ENCODE data around the gene SLIT3.

SLIT3 gene

GRCh38 chr5:169299191-169299662, 1.7 kb downstream of the SLIT3 start:
- no peak for DNase-seq (ENCODE audit: low read depth)

GRCh38 chr5:169298193-169298592, 2.7 kb downstream of the SLIT3 start:
- no peak for DNase-seq (ENCODE audit: low read depth)

- DNase-seq (ENCODE audit: low read depth), result no peak
Observed at GRCh38 chr5:169296419-169297143, 4.4 kb downstream of the SLIT3 start.

DNA sequence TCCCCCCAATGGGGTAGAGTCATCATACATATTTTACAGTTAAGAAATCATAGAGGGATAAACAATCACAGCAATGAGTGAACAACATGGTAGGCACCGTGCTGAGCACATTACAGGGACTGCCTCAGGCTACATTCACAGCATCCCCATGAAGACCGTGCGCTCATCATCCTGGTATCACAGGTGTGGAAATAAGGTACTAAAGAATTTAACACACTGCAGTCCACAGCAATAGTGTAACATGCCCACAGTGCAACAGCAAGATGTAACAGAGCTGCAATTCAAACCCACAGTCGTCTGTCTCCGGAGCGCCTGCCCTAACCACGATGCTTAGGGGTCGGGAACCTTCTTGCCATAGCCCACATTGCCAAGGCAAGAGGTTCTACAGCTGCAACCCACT, 5.6 kb downstream of the SLIT3 start:
- DNase-seq (ENCODE audit: low read depth), result no peak

DNA sequence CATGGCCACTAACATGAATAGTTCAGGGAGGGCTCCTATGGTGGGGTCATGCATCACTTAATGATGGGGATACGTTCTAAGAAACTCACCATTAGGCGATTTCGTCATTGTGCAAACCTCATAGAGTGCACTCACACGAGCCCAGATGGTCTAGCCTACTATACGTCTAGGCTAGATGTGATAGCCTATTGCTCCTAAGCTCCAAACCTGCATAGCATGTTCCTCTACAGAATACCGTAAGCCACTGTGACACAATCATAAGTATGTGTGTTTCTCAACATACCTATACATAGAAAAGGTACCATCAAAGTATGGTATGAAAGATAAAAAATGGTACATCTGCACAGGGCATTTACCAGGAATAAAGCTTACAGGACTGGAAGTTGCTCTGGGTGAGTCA, 6.3 kb downstream of the SLIT3 start:
- no peak for DNase-seq (ENCODE audit: low read depth)

GRCh38 chr5:169291877-169292276, 9.1 kb downstream of the SLIT3 start:
- DNase-seq (ENCODE audit: low read depth), result no peak

DNA sequence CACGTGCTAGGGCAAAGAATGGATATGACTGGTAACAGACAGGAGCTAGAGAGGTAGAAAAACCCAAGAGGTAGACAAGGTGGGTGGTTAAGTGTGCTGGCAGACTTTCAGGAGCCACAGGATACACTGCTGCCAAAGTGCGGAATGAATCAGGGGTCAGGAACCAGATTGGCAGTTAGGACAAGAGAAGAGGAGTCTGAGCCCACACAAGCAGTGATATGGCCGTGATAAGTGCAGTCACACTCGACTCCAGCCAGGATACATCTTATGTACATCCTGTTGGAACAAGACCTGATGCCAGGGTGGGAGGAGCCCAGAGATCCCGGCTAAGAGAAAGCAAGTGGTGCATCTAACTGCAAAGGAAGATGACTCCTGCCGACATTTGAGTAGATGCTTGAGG, 10.0 kb downstream of the SLIT3 start:
- no peak for DNase-seq (ENCODE audit: low read depth)

DNA sequence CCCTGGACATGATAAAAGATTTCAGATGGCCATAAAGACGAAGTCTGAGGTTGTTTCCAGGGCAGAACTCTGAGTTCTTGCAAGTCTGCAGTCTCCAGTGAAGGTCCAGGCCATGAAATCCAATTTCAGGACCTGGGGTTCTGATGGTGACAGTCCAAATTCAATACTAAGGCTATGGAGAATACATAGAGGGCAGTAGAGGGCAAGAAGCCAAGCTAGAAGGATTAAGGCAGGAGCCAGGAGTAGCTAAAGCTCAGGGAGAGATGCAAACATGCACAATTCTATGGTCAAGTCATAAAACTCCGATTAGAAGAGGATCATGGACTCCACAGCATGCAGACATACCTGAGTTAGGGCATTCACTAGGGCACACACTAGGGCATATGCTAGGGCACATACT, 11.4 kb downstream of the SLIT3 start:
- no peak for DNase-seq (ENCODE audit: low read depth)

GRCh38 chr5:169288066-169288930, 12.6 kb downstream of the SLIT3 start:
- no peak for DNase-seq (ENCODE audit: low read depth)

GRCh38 chr5:169287529-169287928, 13.4 kb downstream of the SLIT3 start:
- no peak for DNase-seq (ENCODE audit: low read depth)

DNA sequence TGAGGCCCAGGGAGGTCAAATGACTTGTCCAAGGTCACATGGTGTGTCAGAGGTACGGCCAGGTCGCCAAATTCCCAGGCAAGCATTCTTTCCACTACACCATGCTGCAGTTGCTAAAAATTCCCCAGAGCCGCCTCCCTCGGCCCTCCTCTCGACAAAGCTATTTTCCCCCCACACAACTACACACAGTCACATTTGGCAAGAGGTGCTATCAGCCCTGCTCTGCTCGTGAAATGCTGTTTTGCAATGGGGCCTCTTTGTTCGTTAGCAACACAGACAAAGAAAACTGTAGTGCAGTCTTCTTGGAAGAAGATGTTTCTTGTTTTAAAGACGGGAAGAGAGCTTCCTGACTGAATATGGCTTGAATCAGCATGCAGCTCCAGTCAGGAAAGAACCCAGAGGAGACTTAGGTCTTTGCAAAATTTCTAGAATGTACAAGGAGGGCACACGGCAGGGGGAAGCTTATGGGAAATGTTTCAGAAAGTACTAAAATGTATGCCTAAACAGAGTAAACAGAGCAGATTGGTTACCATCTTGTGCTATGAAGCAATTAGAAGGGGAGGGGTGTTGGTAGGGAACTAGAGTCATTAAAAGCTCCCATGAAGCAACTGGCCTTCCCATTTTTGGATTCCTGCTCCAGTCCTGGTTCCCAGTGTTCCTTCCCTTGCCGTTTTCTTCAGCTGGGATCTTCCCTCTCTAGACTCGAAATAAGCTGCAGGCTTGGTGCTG, 14.2 kb downstream of the SLIT3 start:
- no peak for DNase-seq (ENCODE audit: low read depth)

- DNase-seq (ENCODE audit: low read depth), result no peak
Observed at GRCh38 chr5:169283887-169284286, 17.1 kb downstream of the SLIT3 start.

DNA sequence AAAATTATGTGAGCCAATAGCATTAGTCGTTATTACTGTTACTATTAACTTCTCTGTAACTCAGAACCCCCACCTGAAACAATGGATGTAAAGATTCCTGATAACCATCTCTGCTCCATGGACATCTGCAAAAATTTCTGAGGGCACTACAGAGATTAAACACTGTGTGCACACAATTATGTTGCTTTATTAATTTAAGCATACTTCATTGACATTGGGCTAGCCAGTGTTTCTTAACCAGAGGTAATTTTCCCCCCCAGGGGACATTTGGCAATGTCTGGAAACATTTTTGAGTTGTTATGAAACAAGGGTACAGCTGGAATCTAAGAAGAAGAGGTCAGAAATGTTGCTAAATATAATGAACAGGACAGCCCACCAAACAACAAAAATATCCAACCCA, 19.3 kb downstream of the SLIT3 start:
- DNase-seq (ENCODE audit: low read depth), result no peak

- DNase-seq (ENCODE audit: low read depth), result no peak
Observed at GRCh38 chr5:169280696-169281095, 20.2 kb downstream of the SLIT3 start.

- DNase-seq (ENCODE audit: low read depth), result no peak
Observed at GRCh38 chr5:169280286-169280685, 20.7 kb downstream of the SLIT3 start.

DNA sequence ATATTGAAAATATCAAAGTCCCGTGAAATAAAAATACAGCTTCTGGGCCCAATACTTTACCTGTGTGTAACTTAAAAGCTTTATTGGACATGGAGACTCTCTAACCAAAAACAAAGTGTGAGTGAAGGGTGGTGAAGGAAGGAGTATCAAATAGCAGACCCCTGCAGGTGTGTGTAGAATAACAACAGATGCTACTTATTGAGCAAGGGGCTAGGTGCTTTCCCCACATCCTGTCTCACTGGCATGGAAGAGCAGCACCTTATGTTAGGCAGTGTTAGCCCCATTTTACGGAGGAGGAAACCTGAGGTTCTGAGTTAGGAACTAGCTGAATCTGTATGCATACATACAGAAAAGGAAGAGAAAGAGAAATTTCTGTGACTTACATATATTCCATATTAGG, 21.8 kb downstream of the SLIT3 start:
- DNase-seq (ENCODE audit: low read depth), result no peak

GRCh38 chr5:169273881-169274280, 27.1 kb downstream of the SLIT3 start:
- DNase-seq (ENCODE audit: low read depth), result no peak

DNA sequence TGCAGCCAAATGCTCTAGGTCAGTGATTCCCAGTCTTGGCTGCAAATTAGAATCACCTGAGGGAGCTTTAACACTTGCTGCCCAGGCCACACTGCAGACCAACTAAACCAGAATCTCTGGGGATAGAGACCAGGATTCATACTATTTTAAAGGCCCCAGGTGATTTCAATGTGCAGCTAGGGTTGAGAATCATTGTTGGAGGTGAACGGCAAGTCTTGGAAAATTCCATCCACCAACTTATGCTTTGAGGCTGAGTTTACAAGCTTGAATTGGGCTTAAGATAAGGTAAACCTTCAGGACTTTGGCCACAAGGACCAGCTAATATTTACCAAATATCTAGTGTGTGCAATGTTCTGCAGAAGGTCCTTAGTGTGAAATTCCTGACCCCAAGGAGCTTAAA, 27.5 kb downstream of the SLIT3 start:
- DNase-seq (ENCODE audit: low read depth), result no peak

- no peak for DNase-seq (ENCODE audit: low read depth)
Observed at GRCh38 chr5:169272731-169273427, 28.1 kb downstream of the SLIT3 start.

DNA sequence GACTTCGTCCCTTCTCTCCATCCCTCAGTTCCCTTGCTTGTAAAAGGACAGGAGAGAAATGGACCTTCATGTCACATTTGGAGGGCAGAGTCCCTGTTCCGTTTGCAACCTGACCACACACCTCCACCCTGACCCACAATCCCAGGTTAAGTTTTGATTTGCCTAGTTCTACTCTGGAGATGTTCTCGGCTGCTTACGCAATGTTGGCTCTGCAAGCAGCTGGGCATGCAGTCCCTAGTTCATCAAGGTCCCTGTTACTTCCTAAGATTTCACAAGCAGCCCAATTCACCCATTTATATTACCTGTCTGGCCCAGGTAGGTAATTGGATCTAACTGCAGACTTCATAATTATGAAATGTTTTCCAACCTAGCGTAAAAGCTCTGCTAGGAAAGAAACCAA, 28.8 kb downstream of the SLIT3 start:
- DNase-seq (ENCODE audit: low read depth), result no peak

GRCh38 chr5:169270827-169271226, 30.1 kb downstream of the SLIT3 start:
- DNase-seq (ENCODE audit: low read depth), result no peak

DNA sequence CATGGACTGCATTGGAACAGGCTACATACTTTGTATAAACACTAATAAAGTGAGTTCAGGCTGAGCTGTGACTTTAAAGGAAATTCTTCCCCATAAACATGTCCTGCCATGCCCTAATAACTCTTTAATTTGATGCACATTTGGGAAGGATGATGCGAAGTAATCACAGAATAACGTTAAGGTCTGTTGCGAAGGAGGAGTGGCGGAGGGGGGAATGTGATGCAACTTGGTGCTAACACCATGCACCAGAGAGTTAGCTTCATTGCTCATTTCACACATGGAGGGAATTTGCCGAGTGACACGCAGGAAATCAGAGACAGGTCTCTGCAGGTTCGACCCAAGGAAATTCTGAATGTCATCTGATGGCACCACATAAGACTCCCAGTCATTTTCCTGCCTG, 32.9 kb downstream of the SLIT3 start:
- no peak for DNase-seq (ENCODE audit: low read depth)

Measured in stimulated activated CD8-positive, alpha-beta memory T cell treated with anti-CD3 and anti-CD28 coated beads, Interleukin-15, amount 100 ng/mL, for 24 hours (primary cell).